Suprapubic skin (tissue), 3 donors: ENCODE measurements around the gene DNHD1.

Source experiments
- EP300 ChIP-seq: sonication (generic); formaldehyde crosslinking; IDR thresholded peaks from one replicate; pipeline ENCODE4 v1.6.1; 2017; ENCODE audit warnings: antibody characterized with exemption
- POLR2A ChIP-seq, 2 donors: fragments of 450-650 bp; IDR thresholded peaks; one replicate each; pipeline ENCODE4 v1.6.1; 2017; ENCODE audit warnings: antibody characterized with exemption in 2 of 2, mild to moderate bottlenecking in 2 of 2, moderate library complexity in 2 of 2
- TF ChIP-seq, protein P1 (sequence below), 2 donors: fragments of 200-600 bp in 1 of 2; fragments of 450-650 bp in 1 of 2; sonication (generic) in 1 of 2; IDR thresholded peaks; one replicate each; pipeline ENCODE4 v1.5.1; 2016 to 2019; ENCODE audit warnings: antibody characterized with exemption in 2 of 2, mild to moderate bottlenecking in 1 of 2, moderate library complexity in 1 of 2

DNA sequence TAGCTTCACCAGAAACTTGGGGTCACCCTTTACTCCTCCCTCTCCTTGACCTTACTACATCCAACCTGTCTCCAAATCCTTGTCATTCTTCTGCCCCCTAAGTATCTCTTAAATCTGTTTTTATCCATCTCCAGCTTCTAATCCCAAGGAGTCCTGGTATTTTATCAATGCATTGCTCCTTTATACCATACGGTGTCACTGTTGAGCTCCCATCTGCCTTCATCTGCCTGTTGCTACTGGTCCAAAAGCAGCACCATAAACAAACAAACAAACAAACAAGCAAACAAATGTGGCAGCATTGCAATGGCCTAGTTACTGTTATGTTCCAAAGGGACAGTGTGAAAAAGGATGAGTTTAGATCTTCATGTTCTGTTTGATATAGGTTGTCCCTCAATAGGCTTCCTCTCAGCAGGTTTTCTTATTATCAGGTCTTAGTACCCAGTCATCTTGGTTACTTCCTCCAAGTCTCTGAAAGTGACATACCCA lies 34.2 kb downstream of the DNHD1 start:
- TF ChIP-seq, protein P1, sequence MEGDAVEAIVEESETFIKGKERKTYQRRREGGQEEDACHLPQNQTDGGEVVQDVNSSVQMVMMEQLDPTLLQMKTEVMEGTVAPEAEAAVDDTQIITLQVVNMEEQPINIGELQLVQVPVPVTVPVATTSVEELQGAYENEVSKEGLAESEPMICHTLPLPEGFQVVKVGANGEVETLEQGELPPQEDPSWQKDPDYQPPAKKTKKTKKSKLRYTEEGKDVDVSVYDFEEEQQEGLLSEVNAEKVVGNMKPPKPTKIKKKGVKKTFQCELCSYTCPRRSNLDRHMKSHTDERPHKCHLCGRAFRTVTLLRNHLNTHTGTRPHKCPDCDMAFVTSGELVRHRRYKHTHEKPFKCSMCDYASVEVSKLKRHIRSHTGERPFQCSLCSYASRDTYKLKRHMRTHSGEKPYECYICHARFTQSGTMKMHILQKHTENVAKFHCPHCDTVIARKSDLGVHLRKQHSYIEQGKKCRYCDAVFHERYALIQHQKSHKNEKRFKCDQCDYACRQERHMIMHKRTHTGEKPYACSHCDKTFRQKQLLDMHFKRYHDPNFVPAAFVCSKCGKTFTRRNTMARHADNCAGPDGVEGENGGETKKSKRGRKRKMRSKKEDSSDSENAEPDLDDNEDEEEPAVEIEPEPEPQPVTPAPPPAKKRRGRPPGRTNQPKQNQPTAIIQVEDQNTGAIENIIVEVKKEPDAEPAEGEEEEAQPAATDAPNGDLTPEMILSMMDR (IDR thresholded peaks at IDR 0.05): peak; percentile 58 to 66
- TF ChIP-seq EP300 (no peak), POLR2A (IDR thresholded peaks at IDR 0.05) (no peak)
